Tibial nerve (tissue), 4 donors: ENCODE data around the gene PPP1R2B. TPM values are rescaled to one million over a fixed set of nuclear protein-coding genes. Genes with fewer than 3 reads are reported as not detected.

Source experiments
- DNase-seq, 2 donors: peaks; one replicate each; pipeline ENCODE4 v3.0.0-alpha.2; 2019; ENCODE audit warnings: low spot score in 2 of 2
- H3K27ac ChIP-seq, 4 donors: fragments of 200-600 bp; sonication (generic) in 3 of 4; one replicate each; pipeline ENCODE4 v1.5.1; 2017 to 2019; ENCODE audit warnings: mild to moderate bottlenecking in 1 of 4
- H3K27me3 ChIP-seq, 2 donors: fragments of 200-600 bp; sonication (generic) in 1 of 2; one replicate each; pipeline versions ENCODE4 v1.5.1 to v1.6.0; 2017 to 2019
- H3K36me3 ChIP-seq, 3 donors: fragments of 200-600 bp; sonication (generic); one replicate each; pipeline ENCODE4 v1.5.1; 2018 to 2019
- H3K4me1 ChIP-seq, 4 donors: fragments of 200-600 bp; sonication (generic) in 3 of 4; one replicate each; pipeline ENCODE4 v1.5.1; 2017 to 2019
- H3K4me3 ChIP-seq, 4 donors: fragments of 200-600 bp; sonication (generic) in 3 of 4; one replicate each; pipeline ENCODE4 v1.5.1; 2017 to 2019; ENCODE audit warnings: mild to moderate bottlenecking in 1 of 4, moderate library complexity in 1 of 4
- H3K9me3 ChIP-seq, 4 donors: fragments of 200-600 bp; sonication (generic) in 3 of 4; one replicate each; pipeline ENCODE4 v1.5.1; 2017 to 2019
- CTCF ChIP-seq, 5 experiments: fragments of 200-600 bp in 3 of 5; fragments of 450-650 bp in 2 of 5; sonication (generic) in 3 of 5; IDR thresholded peaks; one replicate each; pipeline ENCODE4 v1.5.1; 2016 to 2019; ENCODE audit warnings: antibody characterized with exemption in 5 of 5, mild to moderate bottlenecking in 3 of 5, moderate library complexity in 2 of 5
- EP300 ChIP-seq, 2 donors: sonication (generic); formaldehyde crosslinking; IDR thresholded peaks; one replicate each; pipeline ENCODE4 v1.6.1; 2017; ENCODE audit warnings: antibody characterized with exemption in 2 of 2, mild to moderate bottlenecking in 1 of 2
- POLR2A ChIP-seq, 2 donors: fragments of 450-650 bp; IDR thresholded peaks; one replicate each; pipeline ENCODE4 v1.6.1; 2017; ENCODE audit warnings: antibody characterized with exemption in 2 of 2, mild to moderate bottlenecking in 2 of 2, moderate library complexity in 2 of 2
- WGBS, 2 donors: methylation state at CpG; one replicate each; pipeline ENCODE4 v1.1.5; 2018; 5-methylcytosine and 5-hydroxymethylcytosine counted together
- small RNA-seq: library from RNA; depleted of rRNA; stranded (forward); fragments of <200 nt; gene quantifications from one replicate; pipeline ENCODE3, GENCODE V24; 2016
- total RNA-seq, 4 donors: library from RNA; depleted of rRNA; stranded (reverse); fragments of >200 nt; gene quantifications; one replicate each; pipeline ENCODE4 v1.1.0, GENCODE V29; 2016

The PPP1R2B gene
- total RNA-seq, 4 donors from 2014 or later = not detected

GRCh38 chr5:156896546-156896945 lies 46.5 kb downstream of the PPP1R2B start:
- no peak for DNase-seq
- H3K4me3 ChIP-seq = no peak overlapping the region
- H3K9me3 ChIP-seq = no peaks in the 10 kb centered on the region
- no peaks in the 10 kb centered on the region for H3K36me3 ChIP-seq
- no peaks in the 10 kb centered on the region for H3K4me1 ChIP-seq
- TF ChIP-seq CTCF (IDR thresholded peaks at IDR 0.05) (no peak), POLR2A (IDR thresholded peaks at IDR 0.05) (no peak), EP300 (IDR thresholded peaks at IDR 0.05) (no peak)
- no peak overlapping the region for H3K27ac ChIP-seq
- H3K27me3 ChIP-seq = no peaks in the 10 kb centered on the region
- 77% methylated on average over 7 of the region's 7 CpGs for WGBS, 2 donors

Small RNAs within 50 kb of the gene (small RNA-seq; reads per million reads assigned to genes)
- not detected for gene RNU6-556P

Other genes with a start within 250 kb of the PPP1R2B start
- not detected for gene TIMD4, start 112.9 kb downstream of the PPP1R2B start, total RNA-seq
- gene HAVCR1, start 208.8 kb downstream of the PPP1R2B start, total RNA-seq = under 1 TPM in 1 of 4 donors, not detected in 3; 0.42 TPM